Measurements from ENCODE around the gene DUSP5.

The DUSP5 gene

DNA sequence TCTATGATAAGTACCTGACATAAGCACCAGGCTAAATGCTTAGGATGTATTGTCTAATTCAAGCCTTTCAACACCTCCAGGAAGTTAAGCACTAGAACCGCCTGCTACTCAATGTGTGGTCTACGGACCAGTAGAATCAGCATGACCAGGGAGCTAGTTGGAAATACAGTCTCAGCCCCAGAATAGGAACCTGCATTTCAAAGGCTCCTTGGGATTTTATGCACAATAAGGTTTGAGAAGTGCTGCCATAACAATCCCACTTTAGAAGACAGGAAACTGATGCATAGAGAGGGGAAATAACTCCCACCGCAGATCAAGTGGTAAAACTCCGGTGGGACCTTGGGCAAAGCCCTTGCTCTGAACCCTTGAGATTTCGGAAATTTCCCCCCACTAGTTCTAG lies 8.8 kb upstream of the DUSP5 start:
- Histone ChIP-seq H3K36me3 (ENCODE audit: control insufficient read depth, low read length) (no peaks in the 10 kb centered on the region), H4K20me1 (ENCODE audit: control insufficient read depth, insufficient read depth, low read depth, low read length) (no peaks in the 10 kb centered on the region), H3K4me3 (ENCODE audit: low read length) (no peak overlapping the region), H3K27ac (ENCODE audit: low read depth, low read length) (no peak overlapping the region), H3K9me2 (replicated peaks; ENCODE audit: control insufficient read depth, low read length) (no peaks in the 10 kb centered on the region), H3K79me2 (ENCODE audit: control insufficient read depth, low read length) (no peaks in the 10 kb centered on the region), H3K4me2 (ENCODE audit: low read length) (no peak overlapping the region), H3K9me3 (ENCODE audit: control insufficient read depth, insufficient read depth, low read length) (no peaks in the 10 kb centered on the region), H3F3A (ENCODE audit: control insufficient read depth, insufficient read depth) (no peaks in the 10 kb centered on the region), H3K27me3 (ENCODE audit: control insufficient read depth, low read length) (peaks cover 33% of the 10 kb centered on the region), H3K4me1 (ENCODE audit: control insufficient read depth, low read length) (peaks cover 25% of the 10 kb centered on the region)
- TF ChIP-seq EZH2phosphoT487 (IDR thresholded peaks at IDR 0.05; ENCODE audit: borderline replicate concordance, low read length), result no peak
- TF ChIP-seq, protein P1, sequence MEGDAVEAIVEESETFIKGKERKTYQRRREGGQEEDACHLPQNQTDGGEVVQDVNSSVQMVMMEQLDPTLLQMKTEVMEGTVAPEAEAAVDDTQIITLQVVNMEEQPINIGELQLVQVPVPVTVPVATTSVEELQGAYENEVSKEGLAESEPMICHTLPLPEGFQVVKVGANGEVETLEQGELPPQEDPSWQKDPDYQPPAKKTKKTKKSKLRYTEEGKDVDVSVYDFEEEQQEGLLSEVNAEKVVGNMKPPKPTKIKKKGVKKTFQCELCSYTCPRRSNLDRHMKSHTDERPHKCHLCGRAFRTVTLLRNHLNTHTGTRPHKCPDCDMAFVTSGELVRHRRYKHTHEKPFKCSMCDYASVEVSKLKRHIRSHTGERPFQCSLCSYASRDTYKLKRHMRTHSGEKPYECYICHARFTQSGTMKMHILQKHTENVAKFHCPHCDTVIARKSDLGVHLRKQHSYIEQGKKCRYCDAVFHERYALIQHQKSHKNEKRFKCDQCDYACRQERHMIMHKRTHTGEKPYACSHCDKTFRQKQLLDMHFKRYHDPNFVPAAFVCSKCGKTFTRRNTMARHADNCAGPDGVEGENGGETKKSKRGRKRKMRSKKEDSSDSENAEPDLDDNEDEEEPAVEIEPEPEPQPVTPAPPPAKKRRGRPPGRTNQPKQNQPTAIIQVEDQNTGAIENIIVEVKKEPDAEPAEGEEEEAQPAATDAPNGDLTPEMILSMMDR (IDR thresholded peaks at IDR 0.05; ENCODE audit: low read depth, low read length, poor library complexity, severe bottlenecking), result no peak

DNA sequence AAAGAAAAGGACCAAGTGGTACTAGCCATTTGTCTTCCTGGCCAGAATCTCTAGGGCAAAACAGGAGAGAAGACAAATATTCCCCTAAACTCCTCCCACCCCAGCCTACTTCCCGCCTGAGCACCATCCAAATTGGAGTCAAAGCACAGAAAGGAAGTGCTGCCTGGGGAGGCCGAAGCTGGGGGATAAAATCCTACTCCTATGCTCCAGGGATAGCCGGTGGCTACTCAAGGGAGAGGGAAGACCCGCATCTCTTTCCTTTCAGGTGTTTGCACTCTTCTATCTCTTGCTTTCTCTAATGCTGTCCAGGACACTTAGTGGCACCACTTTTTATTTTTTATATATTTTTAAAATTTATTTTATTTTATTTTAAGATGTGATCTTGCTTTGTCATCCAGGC lies 7.1 kb upstream of the DUSP5 start:
- Histone ChIP-seq H3K79me2 (ENCODE audit: control insufficient read depth, low read length) (no peaks in the 10 kb centered on the region), H3K27ac (ENCODE audit: low read depth, low read length) (no peak overlapping the region), H3K27me3 (ENCODE audit: control insufficient read depth, low read length) (peaks cover 28% of the 10 kb centered on the region), H3K4me3 (ENCODE audit: low read length) (no peak overlapping the region), H3F3A (ENCODE audit: control insufficient read depth, insufficient read depth) (no peaks in the 10 kb centered on the region), H3K4me2 (ENCODE audit: low read length) (no peak overlapping the region), H4K20me1 (ENCODE audit: control insufficient read depth, insufficient read depth, low read depth, low read length) (no peaks in the 10 kb centered on the region), H3K9me3 (ENCODE audit: control insufficient read depth, insufficient read depth, low read length) (no peaks in the 10 kb centered on the region), H3K9me2 (replicated peaks; ENCODE audit: control insufficient read depth, low read length) (no peaks in the 10 kb centered on the region), H3K36me3 (ENCODE audit: control insufficient read depth, low read length) (no peaks in the 10 kb centered on the region), H3K4me1 (ENCODE audit: control insufficient read depth, low read length) (peaks cover 25% of the 10 kb centered on the region)
- no peak for TF ChIP-seq EZH2phosphoT487 (IDR thresholded peaks at IDR 0.05; ENCODE audit: borderline replicate concordance, low read length)
- TF ChIP-seq, protein P1 (IDR thresholded peaks at IDR 0.05; ENCODE audit: low read depth, low read length, poor library complexity, severe bottlenecking), result no peak

DNA sequence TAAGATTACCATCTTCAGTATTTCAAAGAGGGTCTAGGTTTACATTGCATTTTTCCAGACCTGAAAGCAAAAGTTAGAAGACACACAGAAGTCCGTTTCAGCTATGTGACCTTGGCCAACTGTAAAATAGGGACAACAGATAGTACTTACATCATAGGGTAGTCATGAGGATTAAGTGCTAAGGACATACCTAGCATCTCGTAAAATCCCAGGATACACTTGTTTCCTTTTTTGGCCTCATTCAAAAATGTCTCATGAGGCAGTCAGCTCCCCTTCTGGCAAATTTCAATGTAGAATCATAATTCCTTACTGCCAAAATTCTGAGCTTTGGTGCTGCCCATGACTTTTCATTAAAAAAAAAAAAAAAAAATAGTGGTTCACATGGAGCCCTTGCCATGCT lies 6.4 kb upstream of the DUSP5 start:
- Histone ChIP-seq H3K9me3 (ENCODE audit: control insufficient read depth, insufficient read depth, low read length) (no peaks in the 10 kb centered on the region), H3F3A (ENCODE audit: control insufficient read depth, insufficient read depth) (no peaks in the 10 kb centered on the region), H3K4me1 (ENCODE audit: control insufficient read depth, low read length) (peaks cover 28% of the 10 kb centered on the region), H3K4me3 (ENCODE audit: low read length) (no peak overlapping the region), H3K9me2 (replicated peaks; ENCODE audit: control insufficient read depth, low read length) (no peaks in the 10 kb centered on the region), H3K27ac (ENCODE audit: low read depth, low read length) (no peak overlapping the region), H4K20me1 (ENCODE audit: control insufficient read depth, insufficient read depth, low read depth, low read length) (no peaks in the 10 kb centered on the region), H3K4me2 (ENCODE audit: low read length) (no peak overlapping the region), H3K79me2 (ENCODE audit: control insufficient read depth, low read length) (no peaks in the 10 kb centered on the region), H3K27me3 (ENCODE audit: control insufficient read depth, low read length) (peaks cover 30% of the 10 kb centered on the region), H3K36me3 (ENCODE audit: control insufficient read depth, low read length) (no peaks in the 10 kb centered on the region)
- TF ChIP-seq, protein P1 (IDR thresholded peaks at IDR 0.05; ENCODE audit: low read depth, low read length, poor library complexity, severe bottlenecking), result no peak
- TF ChIP-seq EZH2phosphoT487 (IDR thresholded peaks at IDR 0.05; ENCODE audit: borderline replicate concordance, low read length), result no peak

Measured in DOHH2 (cell line).